Neural progenitor cell (in vitro differentiated cells): ENCODE results near the gene WDR7. TPM values are rescaled to one million over a fixed set of nuclear protein-coding genes. Genes with fewer than 3 reads are reported as not detected.

ENCODE experiments used
- DNase-seq: peaks from one replicate; pipeline ENCODE4 v3.0.0-alpha.2; 2016; ENCODE audit warnings: low spot score
- H2AFZ ChIP-seq: fragments of 200-600 bp; sonication (generic); replicated peaks from 2 replicates; pipeline ENCODE4 v1.6.1; 2016; ENCODE audit warnings: antibody characterized with exemption
- H3F3A ChIP-seq: fragments of 200-600 bp; sonication (generic); 2 replicates; pipeline ENCODE4 v1.6.1; 2016; ENCODE audit warnings: antibody characterized with exemption, low read depth
- H3K27ac ChIP-seq: fragments of 200-600 bp; sonication (generic); 2 replicates; pipeline ENCODE4 v1.5.1; 2016; ENCODE audit warnings: mild to moderate bottlenecking
- H3K27me3 ChIP-seq: fragments of 200-600 bp; sonication (generic); 2 replicates; pipeline ENCODE4 v1.6.1; 2016; ENCODE audit warnings: mild to moderate bottlenecking, moderate library complexity
- H3K36me3 ChIP-seq: fragments of 200-600 bp; sonication (generic); 2 replicates; pipeline ENCODE4 v1.5.1; 2016
- H3K4me1 ChIP-seq: fragments of 200-600 bp; sonication (generic); 2 replicates; pipeline ENCODE4 v1.6.1; 2016; ENCODE audit warnings: mixed run types
- H3K4me2 ChIP-seq: fragments of 200-600 bp; sonication (generic); 2 replicates; pipeline ENCODE4 v1.6.1; 2016
- H3K4me3 ChIP-seq: fragments of 200-600 bp; sonication (generic); 2 replicates; pipeline ENCODE4 v1.5.1; 2016
- H3K79me2 ChIP-seq: fragments of 200-600 bp; sonication (generic); 2 replicates; pipeline ENCODE4 v1.6.1; 2016; ENCODE audit warnings: low read depth
- H3K9ac ChIP-seq: fragments of 200-600 bp; sonication (generic); 2 replicates; pipeline ENCODE4 v1.6.1; 2016
- H3K9me3 ChIP-seq: fragments of 200-600 bp; sonication (generic); 2 replicates; pipeline ENCODE4 v1.5.1; 2016; ENCODE audit warnings: low read depth
- H4K20me1 ChIP-seq: fragments of 200-600 bp; sonication (generic); 2 replicates; pipeline ENCODE4 v1.6.1; 2016; ENCODE audit warnings: low read depth
- H3K27ac Mint-ChIP-seq: 3 replicates; pipeline ENCODE4 v1.8.0; 2021; ENCODE audit warnings: mixed read lengths
- H3K27me3 Mint-ChIP-seq: 2 replicates; pipeline ENCODE4 v1.8.0; 2022; ENCODE audit warnings: low read depth, mild to moderate bottlenecking, inconsistent platforms, moderate library complexity, mixed read lengths; ENCODE audit not compliant: insufficient read depth
- H3K36me3 Mint-ChIP-seq: 3 replicates; pipeline ENCODE4 v1.8.0; 2021; ENCODE audit warnings: mixed read lengths
- H3K4me1 Mint-ChIP-seq: 3 replicates; pipeline ENCODE4 v1.8.0; 2021; ENCODE audit warnings: mixed read lengths
- H3K4me3 Mint-ChIP-seq: 3 replicates; pipeline ENCODE4 v1.8.0; 2021; ENCODE audit warnings: mild to moderate bottlenecking, moderate library complexity, mixed read lengths
- H3K9me3 Mint-ChIP-seq: 3 replicates; pipeline ENCODE4 v1.8.0; 2020; ENCODE audit warnings: mixed read lengths
- EZH2 ChIP-seq: fragments of 200-600 bp; sonication (generic); IDR thresholded peaks from 2 replicates; pipeline ENCODE4 v1.6.1; 2017; ENCODE audit warnings: antibody characterized with exemption, mild to moderate bottlenecking, moderate library complexity
- EZH2phosphoT487 ChIP-seq: fragments of 200-600 bp; sonication (generic); IDR thresholded peaks from 2 replicates; pipeline ENCODE4 v1.6.1; 2017; ENCODE audit warnings: antibody characterized with exemption
- total RNA-seq: library from RNA; depleted of rRNA; stranded (reverse); fragments of >200 nt; gene quantifications from 2 replicates; pipeline ENCODE4 v1.2.3, GENCODE V29; 2015; ENCODE audit warnings: low replicate concordance
- TF ChIP-seq, protein P1 (sequence below): fragments of 200-600 bp; sonication (generic); IDR thresholded peaks from 2 replicates; pipeline ENCODE4 v1.5.1; 2017; ENCODE audit warnings: antibody characterized with exemption, mild to moderate bottlenecking

Gene WDR7
- total RNA-seq, 1 donor from 2014 or later = 12.3 TPM

DNA sequence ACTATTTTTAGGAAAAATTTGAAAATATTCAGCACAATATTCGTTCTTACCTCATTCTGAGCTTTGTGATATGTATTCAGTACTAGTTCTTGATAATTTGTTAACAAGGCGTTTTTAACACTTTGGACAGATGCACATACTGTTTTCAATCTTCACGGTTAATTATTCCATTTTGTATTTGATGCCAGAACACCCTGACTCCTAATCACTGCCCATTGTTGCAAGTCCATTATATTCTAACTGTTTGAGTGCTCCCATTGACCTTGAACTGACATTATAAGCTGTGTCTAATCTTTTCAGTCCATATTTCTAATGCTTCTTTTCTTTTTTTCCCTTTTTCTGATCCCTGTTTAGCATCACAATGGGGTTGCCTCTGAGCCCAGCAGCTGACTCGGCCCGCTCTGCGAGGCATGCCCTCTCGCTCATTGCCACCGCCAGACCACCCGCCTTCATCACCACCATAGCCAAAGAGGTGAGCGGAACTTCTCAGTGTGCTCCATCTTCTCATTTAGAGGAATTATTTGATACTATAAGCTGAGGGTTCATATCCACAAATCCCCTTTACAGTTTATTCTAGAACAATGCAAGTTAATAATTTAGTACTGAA is 284.4 kb downstream of the WDR7 start:
- H3K4me1 ChIP-seq = peaks cover under 1% of the 10 kb centered on the region
- DNase-seq = no peak
- no peaks in the 10 kb centered on the region for H3F3A ChIP-seq
- H3K9ac ChIP-seq = no peak overlapping the region
- H3K4me3 Mint-ChIP-seq = peak overlapping the region; percentile 27
- peak overlapping the region; percentile 17 for H3K27ac Mint-ChIP-seq
- H3K27me3 ChIP-seq = no peaks in the 10 kb centered on the region
- peaks cover 7% of the 10 kb centered on the region for H3K27me3 Mint-ChIP-seq
- H2AFZ ChIP-seq = no peak overlapping the region
- H3K27ac ChIP-seq = no peak overlapping the region
- no peaks in the 10 kb centered on the region for H3K9me3 ChIP-seq
- no peaks in the 10 kb centered on the region for H3K36me3 Mint-ChIP-seq
- no peaks in the 10 kb centered on the region for H3K9me3 Mint-ChIP-seq
- TF ChIP-seq, protein P1, sequence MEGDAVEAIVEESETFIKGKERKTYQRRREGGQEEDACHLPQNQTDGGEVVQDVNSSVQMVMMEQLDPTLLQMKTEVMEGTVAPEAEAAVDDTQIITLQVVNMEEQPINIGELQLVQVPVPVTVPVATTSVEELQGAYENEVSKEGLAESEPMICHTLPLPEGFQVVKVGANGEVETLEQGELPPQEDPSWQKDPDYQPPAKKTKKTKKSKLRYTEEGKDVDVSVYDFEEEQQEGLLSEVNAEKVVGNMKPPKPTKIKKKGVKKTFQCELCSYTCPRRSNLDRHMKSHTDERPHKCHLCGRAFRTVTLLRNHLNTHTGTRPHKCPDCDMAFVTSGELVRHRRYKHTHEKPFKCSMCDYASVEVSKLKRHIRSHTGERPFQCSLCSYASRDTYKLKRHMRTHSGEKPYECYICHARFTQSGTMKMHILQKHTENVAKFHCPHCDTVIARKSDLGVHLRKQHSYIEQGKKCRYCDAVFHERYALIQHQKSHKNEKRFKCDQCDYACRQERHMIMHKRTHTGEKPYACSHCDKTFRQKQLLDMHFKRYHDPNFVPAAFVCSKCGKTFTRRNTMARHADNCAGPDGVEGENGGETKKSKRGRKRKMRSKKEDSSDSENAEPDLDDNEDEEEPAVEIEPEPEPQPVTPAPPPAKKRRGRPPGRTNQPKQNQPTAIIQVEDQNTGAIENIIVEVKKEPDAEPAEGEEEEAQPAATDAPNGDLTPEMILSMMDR = no peak
- no peak for TF ChIP-seq EZH2
- no peak for TF ChIP-seq EZH2phosphoT487
- H3K4me3 ChIP-seq = no peak overlapping the region
- no peaks in the 10 kb centered on the region for H3K79me2 ChIP-seq
- H3K36me3 ChIP-seq = no peaks in the 10 kb centered on the region
- H3K4me2 ChIP-seq = no peak overlapping the region
- H3K4me1 Mint-ChIP-seq = peaks cover 17% of the 10 kb centered on the region
- no peaks in the 10 kb centered on the region for H4K20me1 ChIP-seq

DNA sequence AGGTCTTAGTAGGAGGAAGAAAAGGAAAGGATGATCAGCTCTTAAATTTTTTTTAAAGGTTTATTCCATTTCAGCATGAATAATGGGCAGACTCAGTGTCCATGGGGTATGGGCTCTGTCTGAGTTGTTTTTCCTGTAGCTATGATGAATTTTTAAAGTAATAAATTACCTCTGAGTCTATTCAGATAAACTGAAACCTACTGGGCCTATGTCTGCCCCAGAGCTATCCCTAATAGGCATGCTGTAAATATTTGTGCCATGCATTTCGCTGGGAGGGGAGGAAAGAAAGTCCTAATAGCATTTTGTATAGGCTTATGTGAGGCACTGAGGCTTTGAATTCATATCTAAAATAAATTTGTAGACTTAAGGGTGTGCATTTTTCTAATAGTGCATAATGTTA is 285.3 kb downstream of the WDR7 start:
- H3F3A ChIP-seq = no peaks in the 10 kb centered on the region
- no peak overlapping the region for H3K4me3 ChIP-seq
- peaks cover 3% of the 10 kb centered on the region for H3K4me1 ChIP-seq
- Mint-ChIP-seq H3K36me3 (no peaks in the 10 kb centered on the region), H3K27me3 (peaks cover 7% of the 10 kb centered on the region), H3K27ac (no peak overlapping the region), H3K9me3 (no peaks in the 10 kb centered on the region), H3K4me1 (peaks cover 22% of the 10 kb centered on the region), H3K4me3 (no peak overlapping the region)
- no peak overlapping the region for H2AFZ ChIP-seq
- H3K27me3 ChIP-seq = no peaks in the 10 kb centered on the region
- H3K9me3 ChIP-seq = no peaks in the 10 kb centered on the region
- no peak overlapping the region for H3K27ac ChIP-seq
- no peak overlapping the region for H3K4me2 ChIP-seq
- TF ChIP-seq EZH2 (no peak), EZH2phosphoT487 (no peak)
- TF ChIP-seq, protein P1 = no peak
- no peaks in the 10 kb centered on the region for H4K20me1 ChIP-seq
- DNase-seq = no peak
- no peaks in the 10 kb centered on the region for H3K79me2 ChIP-seq
- no peak overlapping the region for H3K9ac ChIP-seq
- H3K36me3 ChIP-seq = no peaks in the 10 kb centered on the region

- no peaks in the 10 kb centered on the region for H3F3A ChIP-seq
- H3K27me3 ChIP-seq = no peaks in the 10 kb centered on the region
- H3K9ac ChIP-seq = no peak overlapping the region
- no peaks in the 10 kb centered on the region for H3K9me3 ChIP-seq
- no peaks in the 10 kb centered on the region for H3K79me2 ChIP-seq
- no peak overlapping the region for H3K4me2 ChIP-seq
- no peaks in the 10 kb centered on the region for H3K36me3 ChIP-seq
- Mint-ChIP-seq H3K27ac (no peak overlapping the region), H3K4me3 (no peak overlapping the region), H3K27me3 (peaks cover 3% of the 10 kb centered on the region), H3K4me1 (peaks cover 22% of the 10 kb centered on the region), H3K36me3 (no peaks in the 10 kb centered on the region), H3K9me3 (no peaks in the 10 kb centered on the region)
- no peak overlapping the region for H3K27ac ChIP-seq
- no peak overlapping the region for H2AFZ ChIP-seq
- peaks cover 3% of the 10 kb centered on the region for H3K4me1 ChIP-seq
- TF ChIP-seq, protein P1 = no peak
- no peak for TF ChIP-seq EZH2phosphoT487
- H3K4me3 ChIP-seq = no peak overlapping the region
- no peak for DNase-seq
- no peaks in the 10 kb centered on the region for H4K20me1 ChIP-seq
These were observed 286.8 kb downstream of the WDR7 start for GRCh38 chr18:56937874-56938430.
